Vagina (tissue), 2 donors: ENCODE results near the gene NKAIN2.

Experiments
- CTCF ChIP-seq, 3 experiments: fragments of 450-650 bp in 2 of 3; fragments of 200-600 bp in 1 of 3; sonication (generic) in 1 of 3; IDR thresholded peaks; one replicate each; pipeline ENCODE4 v1.5.1; 2017 to 2019; ENCODE audit warnings: antibody characterized with exemption in 3 of 3, mild to moderate bottlenecking in 2 of 3, moderate library complexity in 2 of 3
- POLR2AphosphoS5 ChIP-seq, 2 donors: sonication (generic); formaldehyde crosslinking; IDR thresholded peaks; one replicate each; pipeline ENCODE4 v1.9.0; 2017; ENCODE audit warnings: antibody characterized with exemption in 2 of 2, mild to moderate bottlenecking in 2 of 2, low read depth in 1 of 2; ENCODE audit not compliant: insufficient read depth in 1 of 2

- TF ChIP-seq CTCF (IDR thresholded peaks at IDR 0.05) (no peak), POLR2AphosphoS5 (IDR thresholded peaks at IDR 0.05; ENCODE audit: insufficient read depth in 1 of 2, low read depth in 1 of 2) (no peak)
Observed at GRCh38 chr6:124661097-124661661, 857.5 kb downstream of the NKAIN2 start.
